Measurements from ENCODE around the gene RASSF8.

RASSF8 gene

GRCh38 chr12:26112703-26113147, 154.2 kb downstream of the RASSF8 start:
- DNase-seq: no peak

DNA sequence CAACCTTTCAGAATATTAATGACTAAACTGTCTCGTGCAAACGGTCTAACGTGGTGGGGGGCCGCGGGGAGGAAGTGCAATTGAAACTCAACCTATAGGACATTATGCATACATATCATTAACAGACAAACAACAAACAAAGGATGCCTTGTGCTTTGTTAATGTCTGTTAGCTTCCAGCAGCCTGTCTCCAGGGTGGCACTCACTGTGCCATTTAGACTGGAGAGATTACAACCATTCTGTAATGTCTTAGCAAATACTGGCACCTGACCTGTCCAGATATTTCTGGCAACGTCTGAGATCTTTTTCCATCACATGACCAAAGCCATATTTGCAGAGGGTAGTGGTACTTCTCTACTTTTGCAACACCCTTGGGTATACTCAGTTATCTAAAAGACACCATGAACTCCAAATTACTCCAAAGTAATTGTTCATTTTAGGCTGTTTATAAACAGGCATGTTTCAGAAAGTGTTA, 154.7 kb downstream of the RASSF8 start:
- DNase-seq: peak; percentile 75

DNA sequence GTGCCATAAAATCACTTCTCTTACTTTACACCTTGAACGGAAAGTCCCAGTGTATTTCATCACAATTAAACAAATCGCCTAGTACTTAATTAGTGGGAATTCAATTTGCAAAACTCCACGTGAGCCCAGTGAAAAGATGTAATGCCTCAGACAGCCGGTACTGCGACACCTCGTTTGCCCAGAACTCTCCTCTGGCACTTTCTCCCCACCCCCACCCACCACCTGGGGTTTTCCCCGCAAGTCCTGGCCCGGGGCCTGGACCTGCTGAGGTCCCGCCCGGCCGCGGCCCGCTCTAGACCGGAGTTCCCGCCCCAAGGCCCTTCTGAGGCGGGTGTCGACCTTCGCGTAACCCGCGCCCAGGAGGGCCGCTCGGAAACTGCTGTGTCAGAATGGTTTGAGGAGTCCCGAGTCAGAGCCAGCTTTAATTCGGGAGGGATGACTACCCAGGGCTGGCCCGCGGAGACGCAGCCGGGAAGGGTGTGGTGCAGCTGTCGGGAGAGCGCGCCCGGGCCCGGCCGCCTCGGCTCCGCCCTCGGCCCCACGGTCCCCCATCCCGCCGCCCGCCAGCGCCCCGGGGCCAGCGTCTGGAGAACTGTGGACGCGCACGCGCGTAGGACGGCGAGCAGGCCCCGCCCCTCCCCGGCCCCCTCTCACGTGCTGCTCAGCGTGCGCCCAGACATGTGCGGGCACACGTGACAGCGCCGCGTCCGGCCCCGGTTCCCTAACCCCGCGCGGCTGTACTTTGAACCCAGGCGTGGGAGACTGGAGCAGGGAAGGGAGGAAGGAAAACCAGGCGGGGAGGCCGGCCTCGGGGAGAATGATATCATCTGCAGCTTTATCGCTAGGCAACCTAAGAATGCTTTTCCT, 155.6 kb downstream of the RASSF8 start:
- DNase-seq: peak; percentile 89

- DNase-seq: no peak
Measured at GRCh38 chr12:26114720-26115401, 156.4 kb downstream of the RASSF8 start.

- no peak for DNase-seq
Measured at GRCh38 chr12:26116829-26117715, 158.6 kb downstream of the RASSF8 start.

- DNase-seq: no peak
Measured at GRCh38 chr12:26118308-26118707, 159.8 kb downstream of the RASSF8 start.

GRCh38 chr12:26119391-26119989, 161.0 kb downstream of the RASSF8 start:
- peak; percentile 29 for DNase-seq

GRCh38 chr12:26120561-26121274, 162.2 kb downstream of the RASSF8 start:
- DNase-seq: no peak

DNA sequence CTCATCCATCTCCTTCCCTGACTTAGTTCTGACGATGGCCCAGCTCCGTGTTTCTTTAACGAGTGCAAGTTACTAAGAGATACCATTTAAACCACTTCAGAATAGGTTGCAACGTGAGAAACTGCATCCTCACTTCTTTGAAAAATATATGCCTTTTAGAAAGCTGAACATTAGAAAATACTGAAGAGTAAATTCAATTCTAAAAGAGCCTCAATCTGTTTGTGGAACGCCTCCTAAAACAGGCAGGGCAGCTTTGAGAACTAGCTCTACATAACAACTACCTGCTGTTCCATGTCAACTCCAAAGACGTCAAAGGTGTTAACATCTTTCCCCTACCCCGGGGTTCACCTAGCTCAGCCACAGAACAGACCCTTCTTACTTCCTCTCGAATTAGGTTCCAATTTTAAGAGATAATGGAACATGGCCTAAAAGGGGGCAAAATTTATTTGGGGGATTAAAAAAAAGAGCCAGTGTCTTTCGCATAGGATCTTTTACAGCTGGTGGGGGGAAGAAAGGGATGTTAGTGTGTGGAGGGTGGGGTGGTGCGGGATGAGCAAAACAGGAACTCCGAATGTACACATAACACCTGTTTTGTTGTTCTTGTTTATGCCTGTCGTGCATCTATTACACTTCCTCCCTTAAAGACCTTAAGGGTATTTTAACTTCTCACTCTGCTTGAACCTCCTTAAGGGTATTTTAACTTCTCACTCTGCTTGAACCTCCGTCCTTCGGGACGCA, 163.0 kb downstream of the RASSF8 start:
- DNase-seq: no peak

GRCh38 chr12:26122061-26122680, 163.7 kb downstream of the RASSF8 start:
- DNase-seq: peak; percentile 36

GRCh38 chr12:26122681-26123481, 164.4 kb downstream of the RASSF8 start:
- peak; percentile 43 for DNase-seq

DNA sequence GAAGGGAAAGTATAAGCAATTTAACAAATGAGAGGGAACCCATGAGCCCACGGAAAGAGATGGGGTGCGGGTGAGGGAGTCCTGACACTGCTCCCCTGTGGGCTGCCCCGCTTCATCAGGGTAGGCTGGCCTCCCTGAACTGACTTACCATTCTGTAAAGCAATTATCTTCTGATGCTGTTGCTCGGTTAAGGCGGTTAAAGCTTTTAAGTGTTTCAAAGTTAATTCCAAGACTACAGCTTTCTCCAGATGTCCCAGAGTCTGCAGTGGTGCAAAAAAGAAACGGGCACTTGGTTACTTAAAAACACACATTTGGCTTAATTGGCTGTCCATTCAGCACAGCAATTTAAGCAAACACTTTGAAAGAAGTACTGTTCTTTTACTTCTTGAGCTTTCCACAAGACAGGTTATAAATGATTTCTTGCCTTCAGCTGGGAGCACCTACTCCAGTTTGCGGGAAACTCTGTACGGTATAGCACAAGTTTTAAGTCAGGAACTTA, 165.0 kb downstream of the RASSF8 start:
- DNase-seq: no peak

- DNase-seq: peak; percentile 81
Measured at GRCh38 chr12:26124446-26125399, 166.2 kb downstream of the RASSF8 start, which contains the start of gene BHLHE41. Gene BHLHE41 (minus strand): TSS chr12:26125037. CDS start chr12:26124779, 258 bp downstream.

- peak; percentile 79 for DNase-seq
Measured at GRCh38 chr12:26125400-26126339, 167.2 kb downstream of the RASSF8 start.

- DNase-seq: peak; percentile 89
Measured at GRCh38 chr12:26126340-26127284, 168.1 kb downstream of the RASSF8 start.

GRCh38 chr12:26127404-26127803, 168.9 kb downstream of the RASSF8 start:
- no peak for DNase-seq
